Mesenchymal stem cell (in vitro differentiated cells and primary cell): Measurements from ENCODE around the gene KCNQ2.
A peak's percentile ranks its signal among the peaks of the same experiment; 100 is the strongest.

Experiments used
- DNase-seq: peaks from one replicate; pipeline ENCODE4 v3.0.0-alpha.2; 2013
- H2AFZ ChIP-seq: one replicate; pipeline ENCODE4 v1.6.1; 2013; ENCODE audit warnings: low read depth, mild to moderate bottlenecking, control low read depth, inconsistent platforms, low read length, moderate library complexity
- H2AK5ac ChIP-seq: 2 replicates; pipeline ENCODE4 v1.6.1; 2013; ENCODE audit warnings: low read length, moderate library complexity, mild to moderate bottlenecking, inconsistent platforms; ENCODE audit not compliant: severe bottlenecking
- H2BK120ac ChIP-seq: one replicate; pipeline ENCODE4 v1.6.1; 2013; ENCODE audit warnings: low read depth, mild to moderate bottlenecking, inconsistent platforms, low read length, moderate library complexity
- H2BK12ac ChIP-seq, 2 experiments: one replicate each; pipeline ENCODE4 v1.6.1; 2013; ENCODE audit warnings: inconsistent platforms in 2 of 2, low read length in 2 of 2, mild to moderate bottlenecking in 2 of 2, moderate library complexity in 2 of 2, control low read depth in 1 of 2
- H2BK15ac ChIP-seq: one replicate; pipeline ENCODE4 v1.6.1; 2013; ENCODE audit warnings: mild to moderate bottlenecking, low read depth, inconsistent platforms; ENCODE audit not compliant: poor library complexity, severe bottlenecking
- H2BK5ac ChIP-seq: 2 replicates; pipeline ENCODE4 v1.6.1; 2013; ENCODE audit warnings: low read depth, mild to moderate bottlenecking, low read length, control low read depth, inconsistent platforms; ENCODE audit not compliant: poor library complexity, severe bottlenecking
- H3K14ac ChIP-seq, 2 experiments: one replicate each; pipeline ENCODE4 v1.6.1; 2013; ENCODE audit warnings: inconsistent platforms in 2 of 2, low read length in 2 of 2, control low read depth in 1 of 2, mild to moderate bottlenecking in 1 of 2, moderate library complexity in 1 of 2
- H3K18ac ChIP-seq, 2 experiments: one replicate each; pipeline ENCODE4 v1.6.1; 2013; ENCODE audit warnings: inconsistent platforms in 2 of 2, low read length in 2 of 2, control low read depth in 1 of 2, low read depth in 1 of 2, mild to moderate bottlenecking in 1 of 2
- H3K23ac ChIP-seq, 2 experiments: one replicate each; pipeline ENCODE4 v1.6.1; 2013; ENCODE audit warnings: inconsistent platforms in 2 of 2, low read length in 2 of 2, mild to moderate bottlenecking in 2 of 2, moderate library complexity in 2 of 2, control low read depth in 1 of 2
- H3K27ac ChIP-seq: 2 replicates; pipeline ENCODE4 v1.5.1; 2013; ENCODE audit warnings: mild to moderate bottlenecking, moderate library complexity, low read length, control low read depth, inconsistent platforms; ENCODE audit not compliant: poor library complexity, severe bottlenecking
- H3K27me3 ChIP-seq, 2 experiments: 2 replicates each; pipeline versions ENCODE4 v1.6.1 to v1.7.0; 2013; ENCODE audit warnings: low read length in 2 of 2, mild to moderate bottlenecking in 2 of 2, moderate library complexity in 2 of 2, control low read depth in 1 of 2, inconsistent platforms in 1 of 2; ENCODE audit not compliant: control insufficient read depth in 1 of 2, insufficient read depth in 1 of 2
- H3K36me3 ChIP-seq, 2 experiments: 2 replicates each; pipeline versions ENCODE4 v1.6.1 to v1.7.0; 2013; ENCODE audit warnings: low read length in 2 of 2, control low read depth in 1 of 2, inconsistent platforms in 1 of 2, low read depth in 1 of 2, mild to moderate bottlenecking in 1 of 2; ENCODE audit not compliant: insufficient read depth in 2 of 2, control insufficient read depth in 1 of 2
- H3K4ac ChIP-seq, 2 experiments: one replicate each; pipeline ENCODE4 v1.6.1; 2013; ENCODE audit warnings: inconsistent platforms in 2 of 2, low read length in 2 of 2, mild to moderate bottlenecking in 2 of 2, moderate library complexity in 2 of 2, control low read depth in 1 of 2, low read depth in 1 of 2
- H3K4me1 ChIP-seq: 2 replicates; pipeline ENCODE4 v1.6.1; 2013; ENCODE audit warnings: low read depth, low read length, control low read depth; ENCODE audit not compliant: control insufficient read depth, insufficient read depth
- H3K4me2 ChIP-seq: 2 replicates; pipeline ENCODE4 v1.6.1; 2013; ENCODE audit warnings: low read length, mild to moderate bottlenecking, inconsistent platforms; ENCODE audit not compliant: poor library complexity, severe bottlenecking
- H3K4me3 ChIP-seq, 2 experiments: 2 replicates each; pipeline versions ENCODE4 v1.5.1 to v1.7.0; 2013; ENCODE audit warnings: low read length in 2 of 2, mild to moderate bottlenecking in 2 of 2, control low read depth in 1 of 2, low read depth in 1 of 2; ENCODE audit not compliant: insufficient read depth in 1 of 2
- H3K79me1 ChIP-seq: replicated peaks from 2 replicates; pipeline ENCODE4 v1.6.1; 2013; ENCODE audit warnings: mild to moderate bottlenecking, control low read depth, low read length, inconsistent platforms; ENCODE audit not compliant: poor library complexity, severe bottlenecking
- H3K9ac ChIP-seq: 2 replicates; pipeline ENCODE4 v1.7.0; 2013; ENCODE audit warnings: mild to moderate bottlenecking, low read length, moderate library complexity
- H3K9me3 ChIP-seq: 2 replicates; pipeline ENCODE4 v1.7.0; 2013; ENCODE audit warnings: mild to moderate bottlenecking, low read length; ENCODE audit not compliant: control insufficient read depth
- H4K8ac ChIP-seq: one replicate; pipeline ENCODE4 v1.6.1; 2013; ENCODE audit warnings: inconsistent platforms, mild to moderate bottlenecking, low read length, moderate library complexity
- H4K91ac ChIP-seq: one replicate; pipeline ENCODE4 v1.6.1; 2013; ENCODE audit warnings: mild to moderate bottlenecking, low read length, inconsistent platforms
- WGBS: methylation state at CpG from one replicate; pipeline ENCODE4 v1.1.7; 2013; ENCODE audit warnings: mixed read lengths; 5-methylcytosine and 5-hydroxymethylcytosine counted together

The KCNQ2 gene

GRCh38 chr20:63477944-63478343 is 5.5 kb upstream of the KCNQ2 start:
- Histone ChIP-seq H2BK12ac (no peak overlapping the region), H3K18ac (no peak overlapping the region), H3K9ac (no peak overlapping the region), H2BK5ac (no peak overlapping the region), H3K4ac (no peak overlapping the region), H3K4me1 (peaks cover 11% of the 10 kb centered on the region), H3K4me2 (no peak overlapping the region), H3K4me3 (no peak overlapping the region), H2AFZ (no peak overlapping the region), H3K79me1 (no peaks in the 10 kb centered on the region), H3K9me3 (no peaks in the 10 kb centered on the region), H3K36me3 (no peaks in the 10 kb centered on the region), H2AK5ac (no peak overlapping the region), H2BK120ac (no peak overlapping the region), H3K14ac (no peak overlapping the region), H3K23ac (no peak overlapping the region), H4K8ac (no peak overlapping the region), H3K27me3 (peaks cover 62 to 84% of the 10 kb centered on the region in 2 experiments), H2BK15ac (no peak overlapping the region), H4K91ac (peak overlapping the region; percentile 20), H3K27ac (no peak overlapping the region)
- no peak for DNase-seq
- WGBS: 82% methylated on average over 17 of the region's 17 CpGs

DNA sequence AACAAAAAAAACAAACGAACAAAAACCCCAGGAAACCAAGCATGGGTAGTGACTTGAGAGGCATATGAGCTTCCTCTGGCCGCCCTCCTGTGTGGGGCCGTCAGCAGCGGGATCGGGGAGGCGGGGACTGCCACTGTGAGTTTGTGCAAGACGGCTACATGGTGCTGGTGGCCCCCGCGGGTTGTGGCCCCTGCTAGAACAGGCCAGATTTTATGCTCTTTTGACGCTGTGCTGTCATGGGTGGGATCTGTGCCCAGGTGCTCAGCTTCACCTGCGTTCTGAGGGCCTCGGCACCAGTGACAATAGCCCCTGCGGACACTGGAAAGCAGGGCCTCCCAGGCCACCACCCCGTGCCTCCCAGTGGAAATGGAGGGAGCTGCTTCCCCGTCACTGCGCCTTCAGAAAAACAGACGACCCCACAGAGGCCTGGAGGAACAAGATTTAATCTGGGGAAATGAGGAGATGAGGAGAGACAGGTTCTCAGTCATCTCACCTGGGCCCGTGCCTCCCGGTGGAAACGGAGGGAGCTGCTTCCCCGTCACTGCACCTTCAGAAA is 4.7 kb upstream of the KCNQ2 start:
- H4K8ac ChIP-seq: no peak overlapping the region
- H2BK5ac ChIP-seq: no peak overlapping the region
- DNase-seq: no peak
- no peak overlapping the region for H2AFZ ChIP-seq
- no peak overlapping the region for H3K27ac ChIP-seq
- H3K36me3 ChIP-seq: no peaks in the 10 kb centered on the region
- H3K14ac ChIP-seq: no peak overlapping the region
- H3K4me3 ChIP-seq: no peak overlapping the region
- no peak overlapping the region for H3K4me2 ChIP-seq
- no peak overlapping the region for H3K4ac ChIP-seq
- no peak overlapping the region for H2BK12ac ChIP-seq
- H2AK5ac ChIP-seq: no peak overlapping the region
- peaks cover 7% of the 10 kb centered on the region for H3K4me1 ChIP-seq
- H4K91ac ChIP-seq: no peak overlapping the region
- H2BK15ac ChIP-seq: no peak overlapping the region
- no peak overlapping the region for H3K18ac ChIP-seq
- H3K23ac ChIP-seq: no peak overlapping the region
- no peaks in the 10 kb centered on the region for H3K79me1 ChIP-seq
- H3K9ac ChIP-seq: no peak overlapping the region
- no peaks in the 10 kb centered on the region for H3K9me3 ChIP-seq
- peaks cover 56 to 78% of the 10 kb centered on the region in 2 experiments for H3K27me3 ChIP-seq
- no peak overlapping the region for H2BK120ac ChIP-seq
- WGBS: 66% methylated on average over 21 of the region's 21 CpGs

GRCh38 chr20:63475209-63475608 is 2.8 kb upstream of the KCNQ2 start:
- H3K9me3 ChIP-seq: no peaks in the 10 kb centered on the region
- no peaks in the 10 kb centered on the region for H3K36me3 ChIP-seq
- peak; percentile 32 for DNase-seq
- no peak overlapping the region for H2BK15ac ChIP-seq
- H4K8ac ChIP-seq: no peak overlapping the region
- H4K91ac ChIP-seq: no peak overlapping the region
- H3K79me1 ChIP-seq: no peaks in the 10 kb centered on the region
- no peak overlapping the region for H3K23ac ChIP-seq
- 10% methylated on average over 16 of the region's 16 CpGs for WGBS
- H2AK5ac ChIP-seq: no peak overlapping the region
- no peak overlapping the region for H3K4me2 ChIP-seq
- no peak overlapping the region for H3K9ac ChIP-seq
- peaks cover 58 to 78% of the 10 kb centered on the region in 2 experiments for H3K27me3 ChIP-seq
- H2AFZ ChIP-seq: no peak overlapping the region
- H2BK12ac ChIP-seq: no peak overlapping the region
- peaks cover 10% of the 10 kb centered on the region for H3K4me1 ChIP-seq
- no peak overlapping the region for H3K4me3 ChIP-seq
- no peak overlapping the region for H3K27ac ChIP-seq
- no peak overlapping the region for H2BK120ac ChIP-seq
- no peak overlapping the region for H2BK5ac ChIP-seq
- no peak overlapping the region for H3K4ac ChIP-seq
- H3K18ac ChIP-seq: no peak overlapping the region
- H3K14ac ChIP-seq: no peak overlapping the region

DNA sequence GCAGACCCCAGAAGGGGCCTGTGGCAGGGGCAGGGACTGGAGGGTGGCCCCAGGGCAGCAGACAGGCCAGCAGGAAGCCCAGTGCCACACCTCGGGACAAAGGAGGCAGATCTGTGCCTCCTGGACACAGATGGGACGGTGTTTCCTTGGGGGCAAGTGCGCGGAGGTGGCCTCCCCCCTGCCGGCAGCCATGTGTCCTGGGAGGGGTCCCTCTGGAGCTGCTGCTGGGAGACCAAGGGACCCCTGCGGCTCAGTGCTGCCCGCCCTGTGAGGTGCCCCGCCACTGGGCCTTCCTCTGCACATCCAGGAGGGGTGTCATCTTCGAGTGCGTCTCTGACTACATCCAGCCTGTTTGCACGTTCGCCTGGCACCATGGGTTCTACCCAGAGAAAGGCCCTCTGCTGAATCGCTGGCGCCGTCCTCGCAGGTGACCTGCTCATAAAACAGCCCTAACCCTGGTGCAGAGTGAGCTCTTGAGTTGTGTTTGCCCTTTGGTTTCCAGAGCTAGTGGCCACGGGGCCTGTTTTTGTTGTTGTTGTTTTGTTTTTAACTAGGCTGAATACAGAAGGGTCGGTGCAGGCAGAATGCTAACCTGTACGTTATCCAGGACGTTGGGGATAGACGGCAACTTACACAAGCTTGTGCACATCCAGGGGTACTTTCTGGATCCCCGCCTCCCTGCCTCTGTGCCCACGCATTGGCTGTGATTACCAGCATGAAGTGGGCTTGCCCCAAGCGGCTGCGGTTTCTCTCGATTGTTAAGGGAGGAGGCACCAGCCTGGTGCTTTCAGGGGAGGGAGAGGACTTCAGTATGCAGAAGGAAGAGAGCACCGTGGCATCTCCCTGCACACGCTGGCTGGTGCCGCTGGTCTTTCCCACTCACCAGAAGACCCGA is 1.3 kb upstream of the KCNQ2 start:
- H4K91ac ChIP-seq: no peak overlapping the region
- no peak overlapping the region for H3K27ac ChIP-seq
- no peak overlapping the region for H3K9ac ChIP-seq
- peaks cover 10% of the 10 kb centered on the region for H3K4me1 ChIP-seq
- H3K4me3 ChIP-seq: no peak overlapping the region
- no peak overlapping the region for H3K4me2 ChIP-seq
- DNase-seq: no peak
- H2AFZ ChIP-seq: no peak overlapping the region
- no peak overlapping the region for H2BK120ac ChIP-seq
- no peak overlapping the region for H2BK12ac ChIP-seq
- no peak overlapping the region for H2BK15ac ChIP-seq
- H3K4ac ChIP-seq: no peak overlapping the region
- H3K27me3 ChIP-seq: peaks cover 72 to 81% of the 10 kb centered on the region in 2 experiments
- H3K14ac ChIP-seq: no peak overlapping the region
- no peak overlapping the region for H3K23ac ChIP-seq
- H4K8ac ChIP-seq: no peak overlapping the region
- no peak overlapping the region for H2BK5ac ChIP-seq
- no peaks in the 10 kb centered on the region for H3K79me1 ChIP-seq
- no peak overlapping the region for H3K18ac ChIP-seq
- H3K9me3 ChIP-seq: no peaks in the 10 kb centered on the region
- 71% methylated on average over 30 of the region's 30 CpGs for WGBS
- H3K36me3 ChIP-seq: no peaks in the 10 kb centered on the region
- H2AK5ac ChIP-seq: no peak overlapping the region
